Bronchial epithelial cell (primary cell): ENCODE results near the gene KY. TPM values are rescaled to one million over a fixed set of nuclear protein-coding genes. Genes with fewer than 3 reads are reported as not detected.

ENCODE experiments used
- DNase-seq: peaks from one replicate; pipeline ENCODE4 v3.0.0-alpha.2; 2010; ENCODE audit warnings: low read depth
- FAIRE-seq: peaks from 2 replicates; lab custom pipeline; 2011; peaks lifted over from hg19 to GRCh38; lab: Jason Lieb, UNC
- H3K27me3 ChIP-seq: 2 replicates; pipeline ENCODE4 v1.5.1; 2011; ENCODE audit warnings: low read length; ENCODE audit not compliant: control insufficient read depth, insufficient read depth
- H3K36me3 ChIP-seq: 2 replicates; pipeline ENCODE4 v1.5.1; 2011; ENCODE audit warnings: low read length; ENCODE audit not compliant: control insufficient read depth, insufficient read depth
- H3K4me3 ChIP-seq: 2 replicates; pipeline ENCODE4 v1.5.1; 2011; ENCODE audit warnings: mild to moderate bottlenecking, low read depth, low read length, control low read depth
- total RNA-seq: library from RNA; depleted of rRNA; stranded (reverse); fragments of >200 nt; gene quantifications from 2 replicates; pipeline ENCODE4 v1.2.1, GENCODE V29; 2014
- TF ChIP-seq, protein P1 (sequence below): IDR thresholded peaks from 2 replicates; pipeline ENCODE4 v1.5.1; 2011; ENCODE audit warnings: mild to moderate bottlenecking, moderate library complexity, low read length, control low read depth, inconsistent platforms; ENCODE audit not compliant: insufficient read depth, severe bottlenecking

Gene KY
- total RNA-seq, 1 donor from 2014 or later: not detected

DNA sequence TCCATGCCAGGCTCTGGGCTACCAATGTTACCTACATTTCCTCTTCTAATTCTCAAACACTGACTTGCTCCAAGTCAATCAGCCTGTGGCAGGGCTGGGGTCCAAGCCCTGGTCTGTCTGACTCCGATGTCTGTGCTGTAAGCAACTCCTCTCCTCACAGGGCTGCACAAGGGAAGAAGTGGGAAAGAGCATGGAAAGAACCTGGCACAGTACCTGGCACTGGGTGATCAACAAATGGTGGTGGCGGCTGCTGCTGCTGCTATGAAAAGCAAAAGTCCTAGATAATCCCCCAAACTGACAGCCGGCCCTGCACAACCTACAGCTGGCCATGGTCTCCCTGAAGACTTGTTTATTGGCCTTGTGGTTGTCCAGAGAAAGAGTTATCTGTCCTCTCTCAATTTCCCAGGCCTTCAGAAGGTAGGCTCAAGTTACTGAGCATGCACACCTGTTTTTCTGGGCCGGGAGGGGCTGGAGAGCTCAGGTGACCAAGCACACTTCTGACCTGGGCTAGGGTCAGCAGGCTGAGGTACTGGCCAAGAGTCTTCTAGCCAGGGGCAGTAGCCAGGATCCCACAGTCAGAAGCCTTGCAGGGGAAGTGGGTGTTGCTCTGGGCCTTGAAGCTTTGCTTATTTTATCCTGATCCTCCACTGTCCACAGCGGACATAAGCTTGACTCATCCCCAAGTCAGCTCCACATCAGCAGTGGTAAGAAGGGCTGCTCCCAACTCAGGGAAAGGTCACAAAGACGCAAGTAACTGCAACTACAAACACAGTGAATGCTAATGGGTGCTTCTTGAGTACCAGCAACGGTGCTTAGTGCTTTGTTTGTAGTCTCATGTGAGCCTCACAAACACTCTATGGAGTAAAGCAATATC lies 35.3 kb upstream of the KY start:
- DNase-seq: no peak
- TF ChIP-seq, protein P1, sequence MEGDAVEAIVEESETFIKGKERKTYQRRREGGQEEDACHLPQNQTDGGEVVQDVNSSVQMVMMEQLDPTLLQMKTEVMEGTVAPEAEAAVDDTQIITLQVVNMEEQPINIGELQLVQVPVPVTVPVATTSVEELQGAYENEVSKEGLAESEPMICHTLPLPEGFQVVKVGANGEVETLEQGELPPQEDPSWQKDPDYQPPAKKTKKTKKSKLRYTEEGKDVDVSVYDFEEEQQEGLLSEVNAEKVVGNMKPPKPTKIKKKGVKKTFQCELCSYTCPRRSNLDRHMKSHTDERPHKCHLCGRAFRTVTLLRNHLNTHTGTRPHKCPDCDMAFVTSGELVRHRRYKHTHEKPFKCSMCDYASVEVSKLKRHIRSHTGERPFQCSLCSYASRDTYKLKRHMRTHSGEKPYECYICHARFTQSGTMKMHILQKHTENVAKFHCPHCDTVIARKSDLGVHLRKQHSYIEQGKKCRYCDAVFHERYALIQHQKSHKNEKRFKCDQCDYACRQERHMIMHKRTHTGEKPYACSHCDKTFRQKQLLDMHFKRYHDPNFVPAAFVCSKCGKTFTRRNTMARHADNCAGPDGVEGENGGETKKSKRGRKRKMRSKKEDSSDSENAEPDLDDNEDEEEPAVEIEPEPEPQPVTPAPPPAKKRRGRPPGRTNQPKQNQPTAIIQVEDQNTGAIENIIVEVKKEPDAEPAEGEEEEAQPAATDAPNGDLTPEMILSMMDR: no peak
- H3K4me3 ChIP-seq: no peak overlapping the region
- FAIRE-seq: peak; percentile 73
- H3K36me3 ChIP-seq: no peaks in the 10 kb centered on the region
- no peaks in the 10 kb centered on the region for H3K27me3 ChIP-seq

DNA sequence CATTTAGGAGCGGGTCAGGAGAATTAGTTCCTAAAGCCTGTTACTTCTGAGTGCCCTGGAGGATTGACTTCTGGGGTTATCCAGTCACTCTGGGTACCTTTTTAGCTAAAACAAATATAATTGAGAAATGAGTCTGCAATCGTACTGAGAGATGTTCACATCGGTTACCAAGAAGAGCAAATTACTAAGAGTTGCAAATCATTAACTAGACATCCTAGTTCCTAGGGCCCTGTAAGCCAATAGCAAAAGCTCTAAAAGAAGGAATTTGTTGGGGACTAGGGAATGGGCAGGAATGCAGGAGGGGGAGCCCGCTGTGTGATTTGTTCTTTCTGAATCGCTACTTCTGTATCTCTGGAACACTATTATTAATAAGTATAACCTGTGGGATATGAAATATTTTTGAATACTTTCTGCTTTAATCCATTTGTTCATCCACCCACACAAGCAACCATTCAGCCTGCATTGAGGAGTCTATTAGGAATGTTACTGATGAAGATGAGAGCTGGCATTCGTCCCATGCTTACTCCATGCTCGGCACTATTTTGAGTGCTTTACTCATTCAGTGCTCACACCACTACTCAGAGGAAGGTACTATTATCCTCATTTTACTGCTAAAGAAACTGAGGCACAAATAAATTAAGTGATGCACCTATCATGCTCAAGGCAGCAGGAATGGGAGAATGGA lies 31.5 kb upstream of the KY start:
- FAIRE-seq (no peak), DNase-seq (peak; percentile 35)
- Histone ChIP-seq H3K4me3 (no peak overlapping the region), H3K36me3 (no peaks in the 10 kb centered on the region), H3K27me3 (no peaks in the 10 kb centered on the region)
- TF ChIP-seq, protein P1: no peak

DNA sequence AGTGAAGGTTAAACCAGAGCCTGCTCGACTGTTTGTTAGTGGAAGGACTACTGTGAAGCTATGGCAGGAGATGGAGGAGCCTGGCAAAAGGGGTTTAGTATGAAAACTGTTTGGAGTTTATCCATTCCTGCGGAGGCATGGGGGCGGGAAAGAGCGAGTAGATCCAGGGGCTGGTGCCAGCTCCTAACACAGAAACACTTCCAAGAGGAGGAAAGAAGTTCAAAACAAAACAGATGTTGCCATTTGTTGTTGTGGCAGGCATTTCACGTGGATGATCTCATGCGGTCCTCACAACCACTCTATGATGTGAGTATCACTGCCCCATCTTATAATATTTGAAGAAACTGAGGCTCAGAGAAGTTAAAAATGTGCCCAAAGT lies 30.7 kb upstream of the KY start:
- TF ChIP-seq, protein P1: no peak
- no peak for FAIRE-seq
- Histone ChIP-seq H3K27me3 (no peaks in the 10 kb centered on the region), H3K4me3 (no peak overlapping the region), H3K36me3 (no peaks in the 10 kb centered on the region)
- no peak for DNase-seq

DNA sequence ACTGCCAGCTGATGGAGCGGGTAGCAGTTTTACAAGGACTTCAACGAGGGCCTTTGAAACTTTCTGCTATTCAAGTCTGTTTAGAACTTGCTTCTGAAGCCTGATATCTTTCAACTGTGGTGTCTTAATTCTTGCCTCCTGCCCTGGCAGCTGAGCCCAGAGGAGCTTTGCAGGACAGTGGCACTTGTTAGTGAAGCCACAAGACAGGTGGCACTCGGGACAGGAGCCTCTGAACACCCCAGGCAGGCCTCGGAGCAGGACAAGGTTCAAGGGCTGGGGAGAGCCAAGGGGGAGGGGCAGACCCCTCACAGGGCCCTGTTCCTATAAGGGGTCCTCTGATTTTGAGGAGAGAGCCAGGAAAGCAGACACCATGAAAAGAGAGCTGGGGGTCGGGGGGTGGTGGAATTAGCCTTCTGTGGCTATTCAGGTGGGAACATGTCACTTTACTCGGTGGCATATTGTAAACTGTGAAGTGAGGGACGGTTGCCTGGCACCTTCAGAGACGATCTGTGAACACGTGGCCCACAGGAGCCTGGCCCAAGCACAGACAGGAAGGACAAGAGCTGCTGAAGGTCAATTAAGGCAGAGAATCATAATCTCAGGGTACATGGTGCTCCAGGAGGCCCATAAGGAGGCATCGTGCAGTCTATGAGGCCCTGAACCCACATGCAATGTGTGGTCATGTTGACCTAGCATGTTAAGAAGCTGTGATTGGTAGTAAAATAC lies 30.1 kb upstream of the KY start:
- H3K36me3 ChIP-seq: no peaks in the 10 kb centered on the region
- FAIRE-seq (no peak), DNase-seq (no peak)
- H3K27me3 ChIP-seq: no peaks in the 10 kb centered on the region
- no peak overlapping the region for H3K4me3 ChIP-seq
- TF ChIP-seq, protein P1: no peak

DNA sequence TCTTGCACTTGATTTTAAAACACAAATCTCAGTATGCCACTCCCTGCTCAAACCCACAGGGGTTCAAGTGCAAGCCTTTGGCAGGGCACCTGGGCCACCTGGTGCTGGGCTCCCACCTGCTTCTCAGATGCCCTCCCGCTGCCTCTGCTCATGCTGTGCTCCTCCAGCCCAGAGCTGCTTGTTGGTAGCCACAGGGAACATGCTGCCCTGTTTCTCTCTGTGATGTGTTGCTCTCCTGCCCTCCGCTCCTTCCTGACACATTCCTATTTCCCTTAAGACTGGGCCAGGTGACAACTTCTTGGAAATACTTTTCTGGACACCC lies 27.1 kb upstream of the KY start:
- DNase-seq (no peak), FAIRE-seq (no peak)
- Histone ChIP-seq H3K27me3 (no peaks in the 10 kb centered on the region), H3K4me3 (no peak overlapping the region), H3K36me3 (no peaks in the 10 kb centered on the region)
- TF ChIP-seq, protein P1: no peak
